HG03139 (cell line): ENCODE results near the gene FNBP1L.

ENCODE experiments used
- ATAC-seq: cut with Tn5 transposase; IDR thresholded peaks from one replicate; pipeline ENCODE4 v1.9.1; 2021; ENCODE audit not compliant: unreplicated experiment

The FNBP1L gene

GRCh38 chr1:93567255-93567918 is 119.5 kb downstream of the FNBP1L start:
- ATAC-seq: no peak

GRCh38 chr1:93569489-93569888 is 121.6 kb downstream of the FNBP1L start:
- ATAC-seq: no peak

- ATAC-seq: no peak
Observed at GRCh38 chr1:93571623-93572310, 123.8 kb downstream of the FNBP1L start.

GRCh38 chr1:93573940-93574469 is 126.1 kb downstream of the FNBP1L start:
- ATAC-seq: no peak

GRCh38 chr1:93574511-93574910 is 126.6 kb downstream of the FNBP1L start:
- no peak for ATAC-seq

- ATAC-seq: no peak
Observed at GRCh38 chr1:93574991-93575390, 127.1 kb downstream of the FNBP1L start.

- ATAC-seq: no peak
Observed at GRCh38 chr1:93575621-93576284, 127.8 kb downstream of the FNBP1L start.

GRCh38 chr1:93576346-93576745 is 128.4 kb downstream of the FNBP1L start:
- ATAC-seq: no peak

- ATAC-seq: no peak
Observed at GRCh38 chr1:93576746-93577145, 128.8 kb downstream of the FNBP1L start.

GRCh38 chr1:93577536-93578432 is 129.9 kb downstream of the FNBP1L start:
- ATAC-seq: no peak

GRCh38 chr1:93578433-93578830 is 130.5 kb downstream of the FNBP1L start:
- ATAC-seq: no peak

- no peak for ATAC-seq
Observed at GRCh38 chr1:93578911-93579825, 131.2 kb downstream of the FNBP1L start.

- no peak for ATAC-seq
Observed at GRCh38 chr1:93579891-93580290, 132.0 kb downstream of the FNBP1L start.

GRCh38 chr1:93581917-93582850 is 134.3 kb downstream of the FNBP1L start:
- no peak for ATAC-seq

- ATAC-seq: no peak
Observed at GRCh38 chr1:93584261-93585003, 136.5 kb downstream of the FNBP1L start.

GRCh38 chr1:93585059-93585966 is 137.4 kb downstream of the FNBP1L start:
- ATAC-seq: no peak

- ATAC-seq: no peak
Observed at GRCh38 chr1:93587354-93587753, 139.4 kb downstream of the FNBP1L start.
